Astrocyte of the spinal cord (primary cell): ENCODE results near the gene OR56A3.
"Not testable (repeated sequence)": the region's sequence is repeated elsewhere in the genome, so short reads cannot be mapped to it uniquely, and the experiment has no call there.

Experiments
- DNase-seq: peaks from one replicate; pipeline ENCODE4 v3.0.0; 2011; ENCODE audit warnings: low read depth, low spot score
- H3K4me3 ChIP-seq: 2 replicates; pipeline ENCODE4 v1.5.1; 2011; ENCODE audit warnings: low read depth, mild to moderate bottlenecking, low read length, moderate library complexity
- in situ Hi-C: cut with HindIII; loops from 2 replicates; pipeline ENCODE4 v1.10.0; 2017; ENCODE audit warnings: low sequenced_read_pairs
- TF ChIP-seq, protein P1 (sequence below): IDR thresholded peaks from 2 replicates; pipeline ENCODE4 v1.5.1; 2012; ENCODE audit warnings: low read depth, mild to moderate bottlenecking, low read length, inconsistent platforms

OR56A3 gene

GRCh38 chr11:5932671-5933070 is 9.4 kb upstream of the OR56A3 start:
- TF ChIP-seq, protein P1, sequence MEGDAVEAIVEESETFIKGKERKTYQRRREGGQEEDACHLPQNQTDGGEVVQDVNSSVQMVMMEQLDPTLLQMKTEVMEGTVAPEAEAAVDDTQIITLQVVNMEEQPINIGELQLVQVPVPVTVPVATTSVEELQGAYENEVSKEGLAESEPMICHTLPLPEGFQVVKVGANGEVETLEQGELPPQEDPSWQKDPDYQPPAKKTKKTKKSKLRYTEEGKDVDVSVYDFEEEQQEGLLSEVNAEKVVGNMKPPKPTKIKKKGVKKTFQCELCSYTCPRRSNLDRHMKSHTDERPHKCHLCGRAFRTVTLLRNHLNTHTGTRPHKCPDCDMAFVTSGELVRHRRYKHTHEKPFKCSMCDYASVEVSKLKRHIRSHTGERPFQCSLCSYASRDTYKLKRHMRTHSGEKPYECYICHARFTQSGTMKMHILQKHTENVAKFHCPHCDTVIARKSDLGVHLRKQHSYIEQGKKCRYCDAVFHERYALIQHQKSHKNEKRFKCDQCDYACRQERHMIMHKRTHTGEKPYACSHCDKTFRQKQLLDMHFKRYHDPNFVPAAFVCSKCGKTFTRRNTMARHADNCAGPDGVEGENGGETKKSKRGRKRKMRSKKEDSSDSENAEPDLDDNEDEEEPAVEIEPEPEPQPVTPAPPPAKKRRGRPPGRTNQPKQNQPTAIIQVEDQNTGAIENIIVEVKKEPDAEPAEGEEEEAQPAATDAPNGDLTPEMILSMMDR, result no peak
- no peak overlapping the region for H3K4me3 ChIP-seq
- no peak for DNase-seq
- in situ Hi-C loops, result no loop called here

GRCh38 chr11:5933116-5933515 is 8.9 kb upstream of the OR56A3 start:
- in situ Hi-C loops, result no loop called here
- no peak overlapping the region for H3K4me3 ChIP-seq
- TF ChIP-seq, protein P1, result no peak
- DNase-seq, result no peak

DNA sequence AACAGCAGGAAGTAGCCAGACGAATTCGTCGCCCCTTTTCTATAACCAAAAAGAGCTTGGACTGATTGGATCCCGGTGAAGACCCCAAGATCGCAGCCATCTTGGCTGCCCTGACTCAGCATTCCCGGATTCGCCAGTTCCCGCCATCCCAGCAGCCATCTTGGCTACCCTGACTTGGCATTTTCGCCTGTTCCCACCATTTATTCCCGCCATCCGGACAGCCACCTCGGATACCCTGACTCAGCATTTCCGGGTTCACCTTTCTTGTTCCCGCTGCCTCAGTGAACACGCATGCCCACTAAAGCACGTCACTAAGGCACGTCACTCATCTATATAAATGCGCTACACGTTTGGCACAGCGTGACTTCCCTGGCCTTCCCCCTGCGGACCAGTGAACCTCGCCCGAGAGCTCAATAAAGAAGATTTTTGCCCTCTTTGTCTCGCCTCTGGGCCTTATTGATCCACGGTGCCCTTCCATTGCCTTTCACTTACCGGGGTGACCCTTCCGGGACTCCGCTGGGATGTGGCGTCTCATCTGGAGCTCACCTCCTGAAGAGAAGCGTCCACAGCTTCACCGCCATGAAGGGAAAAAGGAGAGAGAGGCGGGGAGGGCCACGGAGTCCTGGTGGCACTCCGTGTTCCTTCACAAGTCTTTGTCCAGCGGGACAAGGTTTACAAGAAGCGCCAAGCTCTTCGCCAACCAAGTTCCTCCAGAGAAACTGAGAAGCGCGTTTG is 4.0 kb upstream of the OR56A3 start:
- no peak overlapping the region for H3K4me3 ChIP-seq
- TF ChIP-seq, protein P1, result no peak
- DNase-seq, result no peak
- in situ Hi-C loops, result no loop called here

- in situ Hi-C loops, result no loop called here
- H3K4me3 ChIP-seq, result no peak overlapping the region
- DNase-seq, result no peak
- TF ChIP-seq, protein P1, result no peak
Observed at GRCh38 chr11:5938603-5938965, 3.5 kb upstream of the OR56A3 start.

DNA sequence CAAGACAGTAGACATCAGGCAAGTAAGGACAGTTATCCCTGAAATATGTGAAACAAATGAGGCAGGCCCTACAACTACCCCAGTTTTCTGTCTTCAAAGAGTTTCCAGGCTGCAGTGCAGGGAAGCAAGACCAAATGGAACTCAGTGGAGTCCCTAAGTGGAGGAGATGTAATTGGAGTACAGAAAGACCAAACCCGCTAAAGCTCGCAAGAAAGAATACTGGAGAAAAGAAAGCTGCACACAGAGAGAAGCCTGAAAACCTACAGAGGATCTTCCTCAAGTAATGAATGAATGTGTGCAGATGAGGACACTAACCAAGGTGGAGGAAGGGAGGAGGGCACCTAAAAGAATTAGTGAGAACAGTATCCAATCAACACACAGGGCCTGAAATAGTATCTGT is 1.3 kb upstream of the OR56A3 start:
- H3K4me3 ChIP-seq, result no peak overlapping the region
- TF ChIP-seq, protein P1, result no peak
- in situ Hi-C loops, result no loop called here
- DNase-seq, result no peak

GRCh38 chr11:5955586-5955985 is 13.5 kb downstream of the OR56A3 start:
- in situ Hi-C loops, result no loop called here
- no peak overlapping the region for H3K4me3 ChIP-seq
- TF ChIP-seq, protein P1, result no peak
- DNase-seq, result no peak

- H3K4me3 ChIP-seq, in situ Hi-C loops, DNase-seq: not testable (repeated sequence)
Observed at GRCh38 chr11:5960704-5961320, 18.8 kb downstream of the OR56A3 start.
